GM03348 (cell line): ENCODE data around the gene CDC123.
"Not testable (repeated sequence)": the region's sequence is repeated elsewhere in the genome, so short reads cannot be mapped to it uniquely, and the experiment has no call there.

Experiments
- DNase-seq: peaks from one replicate; pipeline ENCODE4 v3.0.0; 2012; ENCODE audit warnings: low spot score

The CDC123 gene

GRCh38 chr10:12191715-12192114 is 4.3 kb upstream of the CDC123 start:
- DNase-seq = no peak

DNA sequence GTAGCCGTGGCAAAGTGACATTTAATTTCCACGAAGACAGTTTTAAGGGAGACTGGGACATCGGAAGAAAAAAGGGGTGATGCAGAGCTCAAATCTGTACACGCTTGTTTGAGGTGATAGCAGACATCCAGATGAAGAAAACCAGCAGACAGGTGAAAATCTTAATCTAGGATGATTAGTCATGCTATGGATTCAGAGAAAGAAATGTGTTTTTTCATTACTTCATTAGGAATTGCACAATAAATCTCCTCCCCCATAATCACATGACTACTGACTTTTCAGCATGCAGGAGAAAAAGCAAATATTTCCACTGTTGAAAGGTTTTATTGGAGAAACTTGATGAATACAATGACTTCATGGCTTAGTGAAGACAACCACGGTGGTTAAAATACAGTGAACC is 2.8 kb upstream of the CDC123 start:
- DNase-seq = peak; percentile 69

DNA sequence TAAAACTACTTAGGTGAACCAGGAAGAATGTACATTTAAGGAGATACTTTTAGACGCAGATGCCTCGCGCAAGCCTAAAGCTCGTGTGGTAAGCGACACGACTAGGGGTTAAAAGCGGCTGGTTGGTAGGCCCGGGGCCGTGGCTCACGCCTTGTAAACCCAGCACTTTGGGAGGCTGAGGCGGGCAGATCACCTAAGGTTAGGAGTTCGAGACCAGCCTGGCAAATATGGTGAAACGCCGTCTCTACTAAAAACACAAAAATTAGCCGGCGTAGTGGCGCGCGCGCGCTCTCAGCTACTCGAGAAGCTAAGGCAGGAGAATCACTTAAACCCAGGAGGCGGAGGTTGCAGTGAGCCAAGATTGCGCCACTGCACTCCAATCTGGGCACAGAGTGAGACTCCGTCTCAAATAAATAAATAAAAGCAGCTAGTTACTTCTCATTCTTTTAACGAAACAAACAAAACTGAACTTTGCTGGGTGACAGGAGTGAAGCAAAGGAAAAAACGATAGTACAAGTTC is 1.2 kb upstream of the CDC123 start:
- DNase-seq = no peak

GRCh38 chr10:12195281-12195602 is 746 bp upstream of the CDC123 start:
- no peak for DNase-seq

DNA sequence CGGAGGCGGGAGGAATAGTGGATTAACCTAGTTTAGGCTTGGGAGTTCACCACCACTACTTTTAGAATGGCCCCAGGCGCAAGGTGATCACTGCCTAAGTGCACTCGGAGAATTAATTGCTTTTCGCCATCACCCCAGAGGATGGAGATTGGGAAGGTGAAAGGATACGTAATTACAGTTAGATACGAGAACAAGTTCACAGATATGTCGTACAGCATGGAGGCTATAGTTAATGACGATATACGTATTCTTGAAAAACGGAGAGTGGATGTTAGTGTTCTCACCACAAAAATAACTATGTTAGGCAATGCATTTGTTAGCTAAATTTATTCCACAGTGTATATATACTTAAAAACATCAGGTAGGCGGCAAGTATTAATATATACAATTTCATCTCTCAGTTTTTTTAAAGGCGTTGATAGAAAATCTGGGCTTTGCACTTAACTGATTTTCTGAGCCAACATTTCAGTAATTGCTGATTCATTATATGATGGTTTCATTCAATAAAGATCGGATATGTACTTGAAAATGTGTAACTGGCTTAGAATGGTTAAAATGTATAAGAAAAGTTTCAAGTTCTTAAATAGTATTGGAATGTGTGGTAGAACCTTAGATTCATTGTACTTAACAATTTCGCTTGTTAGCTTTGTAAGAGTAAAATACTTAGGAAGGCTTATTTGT is 683 bp downstream of the CDC123 start:
- DNase-seq = no peak

- DNase-seq = no peak
Measured at GRCh38 chr10:12198156-12198555, 2.2 kb downstream of the CDC123 start.

DNA sequence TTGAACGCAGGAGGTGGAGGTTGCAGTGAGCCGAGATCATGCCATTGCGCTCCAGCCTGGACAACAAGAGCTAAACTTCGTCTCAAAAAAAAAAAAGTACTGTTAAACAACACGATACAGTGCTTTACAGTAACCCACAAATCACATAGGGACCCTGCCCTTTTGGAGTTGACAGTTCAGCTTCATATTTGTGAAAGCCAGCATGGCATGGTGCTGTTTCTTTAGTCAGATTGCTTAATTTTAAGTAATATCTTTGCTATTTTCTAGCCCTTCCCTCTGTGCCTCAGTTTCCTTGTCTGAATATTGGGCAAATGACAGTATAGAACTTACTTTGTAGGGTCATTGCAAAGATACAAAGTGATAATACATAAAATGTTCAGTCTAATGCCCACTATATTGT is 4.9 kb downstream of the CDC123 start:
- DNase-seq = no peak

DNA sequence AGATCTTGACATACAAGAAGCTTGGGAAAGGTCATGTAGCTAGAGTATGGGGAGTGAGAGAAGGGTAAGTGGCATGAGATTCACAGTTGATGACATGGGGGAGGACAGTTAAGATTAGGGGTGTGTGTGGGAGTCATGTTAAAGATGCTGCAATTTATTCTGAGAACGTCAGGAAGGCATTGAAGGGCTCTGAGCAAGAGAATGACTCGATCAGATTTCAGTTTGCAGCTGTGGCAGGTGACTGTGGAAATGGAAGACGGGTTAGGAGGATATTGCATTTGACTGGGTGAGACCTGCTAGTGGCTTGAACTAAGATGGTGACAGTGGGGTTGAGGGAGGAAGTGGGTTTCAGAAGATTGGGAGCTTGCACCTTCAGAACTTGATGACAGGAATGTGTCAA is 5.6 kb downstream of the CDC123 start:
- no peak for DNase-seq

DNA sequence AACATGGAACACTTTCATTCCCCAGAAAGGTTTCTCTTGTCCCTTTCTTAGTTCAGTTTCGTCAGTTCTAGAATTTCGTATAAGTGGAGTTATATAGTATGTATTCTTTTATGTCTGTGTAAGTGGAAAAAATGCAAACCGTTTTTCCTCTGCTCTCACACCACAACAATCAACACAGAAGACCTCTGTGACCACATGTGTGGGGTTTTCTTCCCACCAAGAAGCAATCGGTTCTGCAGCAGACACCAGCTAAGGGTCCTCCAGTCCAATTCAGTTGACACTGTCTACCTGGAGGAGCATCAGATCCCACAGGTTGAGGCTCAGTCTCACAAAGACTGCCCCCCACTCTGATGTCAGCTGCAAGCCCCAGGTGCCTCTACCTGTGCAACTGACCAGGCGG is 6.2 kb downstream of the CDC123 start:
- DNase-seq = no peak

GRCh38 chr10:12205082-12205481 is 9.1 kb downstream of the CDC123 start:
- no peak for DNase-seq

DNA sequence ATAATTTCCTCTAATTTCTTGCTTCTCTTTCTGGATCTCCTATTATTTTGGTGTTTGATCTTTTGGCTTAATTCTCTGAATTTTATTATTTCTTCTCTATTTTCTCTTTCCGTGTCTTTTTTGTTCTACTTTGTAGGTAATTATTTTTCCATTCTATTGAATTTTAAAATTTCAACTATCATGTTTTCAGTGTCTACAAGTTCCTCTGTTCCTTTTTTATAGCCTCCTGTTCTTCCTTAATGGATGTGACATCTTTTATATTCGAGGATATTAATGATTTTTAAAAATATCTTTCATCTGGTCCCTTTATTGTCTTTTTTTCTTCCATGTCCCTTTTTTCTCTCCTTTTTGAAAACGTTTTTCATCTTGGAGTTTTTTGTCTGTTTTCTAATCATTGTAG is 11.1 kb downstream of the CDC123 start:
- DNase-seq = no peak

- no peak for DNase-seq
Measured at GRCh38 chr10:12208460-12208859, 12.5 kb downstream of the CDC123 start.

- DNase-seq = no peak
Measured at GRCh38 chr10:12212454-12212853, 16.5 kb downstream of the CDC123 start.

GRCh38 chr10:12213621-12214020 is 17.6 kb downstream of the CDC123 start:
- no peak for DNase-seq

DNA sequence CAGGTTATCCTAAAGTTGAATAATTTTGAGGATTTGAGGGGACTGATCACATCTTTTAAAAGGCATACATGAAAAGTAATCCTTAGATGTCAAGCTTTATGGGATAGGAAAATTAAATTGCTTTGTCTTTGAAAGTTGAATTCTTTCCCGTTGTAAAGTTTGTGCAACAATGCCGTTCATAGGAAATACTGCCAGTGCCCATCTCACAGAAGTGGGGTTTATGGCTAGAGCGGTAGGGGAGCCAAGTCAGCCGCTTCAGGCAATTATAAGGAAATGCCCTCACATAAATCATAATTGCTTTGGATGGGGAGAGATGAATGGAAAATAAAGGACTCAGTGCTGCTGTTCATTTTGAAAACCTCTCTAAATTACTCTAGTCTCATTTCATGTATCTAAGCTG is 18.1 kb downstream of the CDC123 start:
- no peak for DNase-seq

- DNase-seq = peak; percentile 51
Measured at GRCh38 chr10:12214763-12215218, 18.8 kb downstream of the CDC123 start.

DNA sequence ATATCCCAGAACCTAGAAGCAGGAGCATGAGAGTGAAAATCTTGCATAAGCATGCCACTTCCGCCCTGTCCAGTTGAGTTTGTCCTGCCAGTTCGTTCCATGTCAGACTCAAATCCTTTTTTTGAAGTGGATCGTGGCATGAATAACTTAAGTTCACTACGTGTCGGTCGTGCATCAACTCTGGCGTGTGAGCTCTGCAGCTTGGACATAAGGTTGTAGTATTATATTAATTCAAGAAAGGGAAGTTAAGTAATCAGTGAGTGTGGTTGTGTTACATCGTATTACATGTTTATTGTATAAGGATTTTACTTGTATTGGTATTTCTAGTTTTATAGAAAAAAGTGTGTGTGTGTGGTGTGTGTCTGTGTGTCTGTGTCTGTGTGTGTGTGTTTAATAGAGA is 23.0 kb downstream of the CDC123 start:
- no peak for DNase-seq

GRCh38 chr10:12221323-12222298 is 25.6 kb downstream of the CDC123 start:
- no peak for DNase-seq

DNA sequence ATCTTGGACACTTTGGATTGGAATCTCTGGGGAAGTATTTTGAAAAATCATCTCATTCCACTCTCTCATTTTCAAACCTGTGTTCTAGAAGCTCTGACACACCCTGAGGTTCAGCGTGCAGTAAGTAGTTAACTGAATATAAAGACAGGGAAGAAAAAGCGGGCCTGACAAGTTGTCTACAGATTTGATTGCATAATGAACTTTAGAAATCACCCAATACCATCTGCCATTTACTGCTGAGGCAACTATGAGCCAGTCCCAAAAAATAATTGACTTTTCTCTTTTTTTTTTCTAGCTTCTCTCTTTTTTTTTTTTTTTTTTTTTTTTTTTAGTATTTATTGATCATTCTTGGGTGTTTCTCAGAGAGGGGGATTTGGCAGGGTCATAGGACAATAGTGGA is 29.5 kb downstream of the CDC123 start:
- DNase-seq = no peak

- not testable (repeated sequence) for DNase-seq
Measured at GRCh38 chr10:12226438-12226837, 30.4 kb downstream of the CDC123 start.

GRCh38 chr10:12228851-12229250 is 32.9 kb downstream of the CDC123 start:
- DNase-seq = no peak

- not testable (repeated sequence) for DNase-seq
Measured at GRCh38 chr10:12234687-12235086, 38.7 kb downstream of the CDC123 start.

DNA sequence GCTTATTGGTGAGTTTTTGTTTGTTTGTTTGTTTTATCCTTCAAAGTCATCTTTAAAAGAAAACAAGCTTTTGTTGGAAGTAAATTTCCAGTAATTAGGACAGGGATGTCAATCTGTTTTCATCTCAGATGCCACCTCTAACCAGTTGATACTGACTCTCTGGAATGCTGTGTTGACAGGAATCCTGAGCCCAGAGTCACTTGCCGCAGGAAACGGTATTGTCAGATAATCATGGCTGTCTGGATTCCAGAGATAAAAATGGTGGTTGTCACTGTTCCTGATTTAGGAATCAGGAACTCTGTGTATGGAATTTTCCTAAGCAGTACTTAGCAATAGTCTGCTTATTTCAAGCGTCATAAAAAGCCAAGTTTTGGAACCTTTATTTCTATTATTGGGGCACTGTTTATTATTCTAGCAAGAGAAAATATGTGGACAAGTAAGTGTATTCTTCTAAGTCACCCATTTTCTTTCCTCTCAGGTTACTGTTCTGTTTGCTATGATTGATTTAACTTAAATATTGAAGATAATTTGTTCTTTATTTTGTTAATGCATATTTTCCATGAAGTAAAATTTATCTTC is 39.2 kb downstream of the CDC123 start:
- no peak for DNase-seq
